Globus pallidus (tissue), 1 donor: Measurements from ENCODE around the gene EFHC1.
"Not testable (repeated sequence)": the region's sequence is repeated elsewhere in the genome, so short reads cannot be mapped to it uniquely, and the experiment has no call there.

ENCODE experiments used
- DNase-seq: peaks from one replicate; pipeline ENCODE4 v3.0.0-alpha.2; 2015; ENCODE audit warnings: low spot score

EFHC1 gene

DNA sequence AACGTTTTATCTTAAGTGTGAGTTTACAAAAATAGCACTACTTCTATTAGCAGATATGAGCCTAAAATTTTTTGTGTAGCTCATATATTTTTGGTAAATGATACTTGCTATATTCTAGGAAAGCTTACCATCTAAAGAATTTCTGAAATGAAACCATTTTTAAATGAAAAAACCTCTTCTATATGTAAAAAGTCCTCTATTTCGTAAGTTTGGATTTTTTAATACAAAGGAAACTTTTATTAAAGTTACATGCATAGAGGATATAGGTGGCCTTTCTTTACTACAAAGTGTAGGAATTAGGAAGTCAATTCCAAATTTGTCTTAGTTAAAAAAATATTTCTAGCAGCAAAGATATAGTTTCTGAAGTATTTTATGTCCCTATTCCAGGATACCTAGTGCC, 18.8 kb downstream of the EFHC1 start:
- DNase-seq, result no peak

- no peak for DNase-seq
Measured at GRCh38 chr6:52454556-52454955, 34.4 kb downstream of the EFHC1 start.

DNA sequence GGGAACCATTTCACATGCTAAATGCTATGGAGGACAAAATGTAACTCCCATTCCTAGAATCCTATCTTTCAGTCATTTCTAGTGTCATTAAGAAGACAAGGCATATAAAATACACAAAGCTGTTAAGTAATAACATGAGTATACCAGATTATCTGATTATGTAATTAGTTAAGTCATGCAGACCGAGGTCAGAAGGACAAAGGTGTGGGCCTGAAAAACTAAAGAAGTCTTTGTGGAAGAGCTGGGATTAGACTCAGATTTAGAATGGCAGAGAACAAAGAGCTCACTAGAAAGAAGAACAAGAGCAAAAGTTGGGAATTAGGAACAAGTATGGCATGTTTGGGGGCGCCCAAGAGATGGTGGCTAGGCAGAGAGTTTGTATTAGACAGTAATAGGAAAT, 37.0 kb downstream of the EFHC1 start:
- no peak for DNase-seq

GRCh38 chr6:52461194-52461593, 41.1 kb downstream of the EFHC1 start:
- not testable (repeated sequence) for DNase-seq

GRCh38 chr6:52474173-52474572, 54.0 kb downstream of the EFHC1 start:
- DNase-seq, result no peak

GRCh38 chr6:52475307-52475706, 55.2 kb downstream of the EFHC1 start:
- DNase-seq, result no peak

DNA sequence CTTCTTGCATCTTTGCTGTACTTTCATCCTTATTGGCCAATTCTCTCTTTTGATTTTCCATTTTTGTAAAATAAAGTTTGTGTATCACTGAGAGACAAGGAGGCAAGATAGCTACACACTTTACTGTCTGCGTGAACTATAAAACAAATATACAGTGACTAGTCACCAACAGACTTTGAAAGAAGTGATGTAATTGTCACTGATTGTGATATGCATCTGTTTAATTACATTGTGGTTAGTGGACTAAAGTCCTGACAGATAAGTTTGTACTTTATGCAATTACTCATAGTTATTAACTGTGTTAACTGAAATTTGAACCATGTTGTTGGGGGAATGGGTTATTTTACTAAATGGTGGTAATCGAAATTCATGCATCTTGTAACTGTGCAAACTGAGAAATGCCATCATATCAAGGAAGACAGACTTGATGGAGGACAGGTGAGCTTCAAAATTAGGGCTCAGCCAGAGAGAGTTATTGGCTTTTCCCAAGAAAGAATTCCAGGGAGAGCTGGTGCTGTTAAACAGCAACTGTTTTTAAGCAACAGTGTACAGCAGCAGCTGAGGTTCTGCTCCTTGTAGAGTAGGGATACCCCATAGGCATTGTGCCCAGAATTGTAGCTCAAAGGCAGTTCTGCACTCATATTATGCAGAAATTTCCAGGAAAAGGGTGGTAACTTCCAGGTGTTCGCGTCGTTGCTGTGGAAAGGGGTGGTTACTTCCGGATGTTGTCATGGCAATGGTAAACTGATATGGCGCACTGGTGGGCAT, 62.9 kb downstream of the EFHC1 start:
- DNase-seq, result no peak

DNA sequence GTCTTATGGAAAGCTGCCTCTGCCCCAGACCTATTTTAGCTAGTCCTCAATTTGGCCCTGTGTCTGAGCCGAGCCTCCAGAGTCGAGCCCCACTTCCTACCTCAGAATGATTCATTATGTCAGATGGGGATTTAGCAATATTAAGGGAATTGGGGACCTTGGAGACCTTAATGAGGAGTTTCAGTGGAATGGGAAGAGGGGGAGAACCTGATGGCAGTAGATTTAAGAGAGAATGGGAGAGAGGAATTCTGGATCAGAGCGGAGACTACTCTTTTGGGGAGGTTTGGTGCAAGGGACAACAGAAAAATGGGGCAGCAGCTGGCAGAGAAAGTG, 63.5 kb downstream of the EFHC1 start:
- no peak for DNase-seq

GRCh38 chr6:52489881-52490280, 69.7 kb downstream of the EFHC1 start:
- no peak for DNase-seq

- no peak for DNase-seq
Measured at GRCh38 chr6:52491203-52492069, 71.3 kb downstream of the EFHC1 start.

- no peak for DNase-seq
Measured at GRCh38 chr6:52493669-52494068, 73.5 kb downstream of the EFHC1 start.

DNA sequence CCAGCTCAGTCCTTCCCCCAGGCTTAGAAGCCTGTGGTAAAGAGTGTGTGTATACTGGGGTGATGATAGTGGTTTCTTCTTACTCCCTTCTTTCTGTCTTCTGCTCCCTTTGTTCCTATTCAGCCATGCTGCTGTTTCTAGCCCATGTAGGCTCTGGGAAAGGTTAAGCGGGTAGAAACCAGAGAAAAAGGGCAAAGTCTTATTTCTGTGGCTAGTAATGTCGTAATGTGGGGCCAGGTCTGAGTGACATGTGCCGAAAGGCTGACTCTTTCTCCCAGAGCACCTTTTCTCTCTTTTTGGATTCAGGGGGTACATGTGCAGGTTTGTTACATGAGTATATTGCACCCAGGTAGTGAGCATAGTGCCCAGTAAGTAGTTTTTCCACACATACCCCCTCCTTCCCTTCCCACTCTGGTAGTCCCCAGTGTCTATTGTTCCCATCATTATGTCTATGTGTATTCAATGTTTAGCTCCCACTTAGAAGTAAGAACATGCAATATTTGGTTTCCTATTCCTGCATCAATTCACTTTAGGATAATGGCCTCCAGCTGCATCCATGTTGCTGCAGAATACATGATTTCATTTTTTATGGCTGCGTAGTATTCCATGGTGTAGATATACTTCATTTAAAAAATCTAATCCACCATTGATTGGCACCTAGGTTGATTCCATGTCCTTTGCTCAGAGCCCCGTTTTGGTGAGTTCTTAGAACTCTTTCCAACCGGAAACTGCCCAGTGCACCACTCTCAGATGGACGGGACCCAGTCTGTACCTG, 74.3 kb downstream of the EFHC1 start:
- DNase-seq, result no peak

GRCh38 chr6:52495922-52496321, 75.8 kb downstream of the EFHC1 start:
- DNase-seq, result no peak

- no peak for DNase-seq
Measured at GRCh38 chr6:52496631-52497030, 76.5 kb downstream of the EFHC1 start.

DNA sequence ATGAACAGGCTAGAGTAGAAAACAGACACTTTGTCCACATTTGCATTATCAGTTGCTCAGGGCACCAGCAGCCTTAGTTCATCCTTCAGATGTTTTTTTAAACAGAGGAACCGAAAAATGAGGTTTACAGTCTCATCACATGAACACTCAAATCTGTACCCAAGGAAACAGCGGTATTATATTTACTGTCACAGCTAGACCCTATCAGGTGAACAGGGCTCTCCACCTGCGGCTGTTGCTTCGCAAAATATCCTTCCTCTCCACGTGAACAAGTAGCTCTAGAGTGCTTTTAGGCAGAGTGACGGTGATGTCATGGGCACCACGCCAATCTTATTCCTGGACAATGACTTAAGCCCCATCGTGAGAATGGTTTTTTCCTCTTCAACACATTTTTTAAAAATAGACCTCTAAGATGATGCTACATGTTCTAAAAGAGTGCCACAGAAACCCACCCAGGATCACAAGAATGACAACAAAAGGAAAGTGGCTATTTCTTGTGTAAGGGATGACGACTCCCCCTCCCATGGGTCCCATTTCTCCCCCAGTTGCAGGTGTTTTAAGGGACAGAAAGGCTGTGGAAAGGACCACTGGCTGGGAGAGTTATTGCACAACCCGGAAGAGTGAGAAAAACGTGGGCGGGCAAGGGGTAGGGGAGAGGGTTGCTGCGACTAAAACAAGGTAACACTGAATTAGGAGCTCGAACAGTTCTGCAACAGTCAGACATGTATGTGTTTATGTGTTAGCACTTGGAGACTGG, 77.7 kb downstream of the EFHC1 start:
- DNase-seq, result no peak

DNA sequence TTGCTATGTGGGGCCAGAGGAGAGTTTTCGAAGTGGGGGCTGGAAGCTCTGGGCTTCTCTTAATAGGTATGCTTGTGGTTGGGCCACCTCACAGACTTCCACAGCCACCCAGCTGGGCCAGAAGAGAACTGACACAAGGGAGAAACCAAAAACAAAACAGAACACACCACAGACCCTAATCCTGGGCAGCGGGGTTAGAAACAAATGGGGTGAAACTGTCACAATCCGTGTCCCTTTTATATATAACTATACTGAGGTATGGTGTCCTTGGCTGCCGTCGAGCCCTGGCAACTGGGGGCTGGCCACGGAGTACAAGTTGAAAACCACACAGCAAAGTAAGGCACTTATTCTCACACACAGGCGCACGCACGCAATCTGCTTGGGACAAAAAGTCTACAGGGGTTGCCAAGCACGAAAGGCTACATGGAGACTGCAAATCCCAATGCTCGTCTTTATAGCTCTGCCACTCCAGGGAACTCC, 78.4 kb downstream of the EFHC1 start:
- no peak for DNase-seq

- DNase-seq, result no peak
Measured at GRCh38 chr6:52499026-52499425, 78.9 kb downstream of the EFHC1 start.

GRCh38 chr6:52499681-52500236, 79.6 kb downstream of the EFHC1 start:
- no peak for DNase-seq

DNA sequence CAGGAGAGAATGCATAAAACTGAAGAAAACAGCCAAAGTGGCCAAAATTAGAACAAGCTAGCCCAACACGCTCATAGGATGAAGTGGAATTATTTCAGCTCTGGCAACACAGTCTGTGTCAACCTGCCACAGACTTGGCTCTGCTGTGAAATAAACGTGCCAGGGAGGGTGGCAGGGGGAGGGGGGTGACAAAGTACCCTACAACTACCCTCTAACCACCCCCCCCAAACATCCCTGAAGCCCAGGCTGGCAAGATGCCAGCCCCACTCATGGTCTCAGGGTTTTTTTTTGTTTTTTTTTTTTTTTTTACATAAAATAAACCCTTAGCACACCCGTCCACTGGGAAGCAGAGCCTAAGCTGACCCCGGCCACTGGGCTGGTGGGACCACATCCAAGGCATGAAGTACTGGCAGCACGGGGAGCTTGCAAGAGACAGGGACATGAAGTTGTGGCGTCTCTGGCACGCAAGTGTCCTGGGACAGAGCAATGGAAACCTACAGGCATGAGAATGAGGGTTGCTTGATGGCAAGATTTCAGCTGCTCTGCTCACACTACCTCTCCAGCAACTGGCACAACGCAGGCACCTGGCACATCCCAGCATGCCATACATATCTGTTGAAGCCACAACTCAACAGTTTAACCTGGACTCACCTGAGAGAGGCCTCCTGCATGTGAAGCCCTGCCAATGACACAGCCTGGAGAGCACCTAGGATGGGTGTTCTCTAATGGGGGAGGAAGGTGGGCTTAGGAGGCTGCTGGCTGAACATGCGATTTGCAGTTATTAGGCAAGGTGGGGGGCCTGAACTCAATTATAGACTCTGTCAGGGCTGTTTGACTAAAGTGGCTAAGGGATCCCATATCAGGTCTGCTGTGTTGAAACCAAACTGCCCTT, 80.3 kb downstream of the EFHC1 start:
- DNase-seq, result no peak

DNA sequence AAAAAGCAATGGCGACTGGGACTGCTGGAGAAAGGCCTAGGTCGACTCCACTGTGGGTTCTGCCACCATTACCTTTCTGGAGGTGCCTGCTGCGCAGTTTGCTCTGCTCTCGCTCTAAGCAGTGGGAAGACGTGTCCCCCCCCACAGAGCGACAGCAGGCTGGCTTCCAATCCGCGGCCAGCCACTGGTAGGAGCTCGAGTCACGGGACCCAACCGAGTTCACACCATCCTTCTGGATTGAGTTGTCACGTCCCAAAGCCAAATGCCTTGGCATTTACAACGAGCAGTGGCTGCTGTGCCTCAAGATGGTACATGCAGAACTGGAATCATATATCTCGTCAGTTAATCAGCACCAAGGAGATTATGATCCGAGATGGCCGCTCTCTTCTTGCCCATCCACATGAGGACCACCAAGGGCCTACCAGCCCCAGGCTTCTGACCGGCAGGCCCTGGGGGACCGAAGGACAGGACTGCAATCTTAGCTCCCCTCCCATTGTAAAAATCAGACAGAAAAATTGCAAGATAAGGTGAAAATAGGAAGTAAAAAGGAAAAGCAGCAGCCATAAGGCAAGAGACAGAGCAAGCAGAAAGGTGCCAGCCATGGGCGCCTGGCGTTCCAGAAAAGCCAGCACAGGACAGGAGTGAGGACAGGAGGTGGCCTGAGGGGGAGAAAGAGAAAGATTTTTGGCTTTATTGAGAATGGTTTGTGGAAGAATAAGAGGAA, 82.3 kb downstream of the EFHC1 start:
- DNase-seq, result no peak
